NB4 (cell line): Measurements from ENCODE around the gene TRPM4.
"Not testable (repeated sequence)": the region's sequence is repeated elsewhere in the genome, so short reads cannot be mapped to it uniquely, and the experiment has no call there.

Source experiments
- DNase-seq: peaks from one replicate; pipeline ENCODE4 v3.0.0; 2010; ENCODE audit warnings: low read depth
- H3K4me3 ChIP-seq: one replicate; pipeline ENCODE4 v1.5.1; 2011; ENCODE audit warnings: mild to moderate bottlenecking, low read depth, low read length, moderate library complexity
- MAX ChIP-seq: IDR thresholded peaks from 2 replicates; pipeline ENCODE4 v1.6.1; 2011; ENCODE audit warnings: low read depth, low read length
- MYC ChIP-seq: IDR thresholded peaks from 2 replicates; pipeline ENCODE4 v1.6.1; 2011; ENCODE audit warnings: low read depth, low read length
- POLR2A ChIP-seq: IDR thresholded peaks from 2 replicates; pipeline ENCODE4 v1.6.1; 2011; ENCODE audit warnings: mild to moderate bottlenecking; ENCODE audit not compliant: insufficient read length; ENCODE audit errors: extremely low read depth
- TF ChIP-seq, protein P1 (sequence below): IDR thresholded peaks from one replicate; pipeline ENCODE4 v1.5.1; 2012; ENCODE audit warnings: low read depth, low read length

Gene TRPM4

DNA sequence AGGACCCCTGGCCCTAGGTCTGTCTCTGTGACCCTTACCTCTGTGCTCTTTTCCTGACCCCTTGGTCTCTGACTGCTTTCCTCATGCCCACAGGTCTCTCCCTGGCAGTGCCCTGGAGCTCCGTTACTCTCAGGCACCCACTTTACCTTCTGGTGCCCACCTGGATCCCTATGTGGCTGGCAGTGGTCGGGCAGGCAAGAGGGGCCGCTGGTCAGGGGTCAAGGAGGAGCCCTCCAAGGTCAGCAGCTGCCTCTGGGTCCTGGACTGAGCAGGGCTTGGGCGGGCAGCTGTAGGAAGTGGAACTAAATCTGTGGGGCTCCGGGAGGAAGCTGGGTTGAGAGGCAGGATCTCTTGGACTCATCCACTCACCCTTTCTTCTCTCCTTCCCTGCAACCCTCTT, 21.9 kb upstream of the TRPM4 start:
- no peak for DNase-seq
- TF ChIP-seq MYC = no peak
- no peak for TF ChIP-seq MAX
- TF ChIP-seq POLR2A = no peak
- TF ChIP-seq, protein P1, sequence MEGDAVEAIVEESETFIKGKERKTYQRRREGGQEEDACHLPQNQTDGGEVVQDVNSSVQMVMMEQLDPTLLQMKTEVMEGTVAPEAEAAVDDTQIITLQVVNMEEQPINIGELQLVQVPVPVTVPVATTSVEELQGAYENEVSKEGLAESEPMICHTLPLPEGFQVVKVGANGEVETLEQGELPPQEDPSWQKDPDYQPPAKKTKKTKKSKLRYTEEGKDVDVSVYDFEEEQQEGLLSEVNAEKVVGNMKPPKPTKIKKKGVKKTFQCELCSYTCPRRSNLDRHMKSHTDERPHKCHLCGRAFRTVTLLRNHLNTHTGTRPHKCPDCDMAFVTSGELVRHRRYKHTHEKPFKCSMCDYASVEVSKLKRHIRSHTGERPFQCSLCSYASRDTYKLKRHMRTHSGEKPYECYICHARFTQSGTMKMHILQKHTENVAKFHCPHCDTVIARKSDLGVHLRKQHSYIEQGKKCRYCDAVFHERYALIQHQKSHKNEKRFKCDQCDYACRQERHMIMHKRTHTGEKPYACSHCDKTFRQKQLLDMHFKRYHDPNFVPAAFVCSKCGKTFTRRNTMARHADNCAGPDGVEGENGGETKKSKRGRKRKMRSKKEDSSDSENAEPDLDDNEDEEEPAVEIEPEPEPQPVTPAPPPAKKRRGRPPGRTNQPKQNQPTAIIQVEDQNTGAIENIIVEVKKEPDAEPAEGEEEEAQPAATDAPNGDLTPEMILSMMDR = no peak
- H3K4me3 ChIP-seq = no peak overlapping the region

DNA sequence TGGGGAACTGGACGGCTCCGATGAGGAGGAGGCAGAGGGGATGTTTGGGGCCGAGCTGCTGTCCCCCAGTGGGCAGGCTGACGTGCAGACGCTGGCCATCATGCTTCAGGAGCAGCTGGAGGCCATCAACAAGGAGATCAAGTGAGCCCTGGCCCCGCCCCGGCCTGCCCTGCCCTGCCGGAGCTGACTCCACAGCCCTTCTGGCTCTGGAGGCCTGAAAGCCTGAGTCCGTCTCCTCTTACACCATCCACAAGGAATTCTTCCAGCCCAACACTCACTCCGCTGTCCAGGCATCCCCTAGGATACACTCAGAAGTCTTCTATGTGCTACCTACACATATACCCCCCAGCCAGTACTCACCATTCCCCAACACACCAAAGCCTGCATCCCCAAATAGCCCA, 20.8 kb upstream of the TRPM4 start:
- no peak overlapping the region for H3K4me3 ChIP-seq
- no peak for DNase-seq
- TF ChIP-seq POLR2A = no peak
- no peak for TF ChIP-seq MYC

- no peak for DNase-seq
- TF ChIP-seq MAX (no peak), MYC (no peak), POLR2A (no peak)
- TF ChIP-seq, protein P1 = no peak
- no peak overlapping the region for H3K4me3 ChIP-seq
Observed at GRCh38 chr19:49140951-49141350, 16.6 kb upstream of the TRPM4 start.

GRCh38 chr19:49141352-49141751, 16.2 kb upstream of the TRPM4 start:
- H3K4me3 ChIP-seq = no peak overlapping the region
- no peak for DNase-seq
- no peak for TF ChIP-seq MYC
- no peak for TF ChIP-seq MAX
- no peak for TF ChIP-seq POLR2A
- TF ChIP-seq, protein P1 = no peak

- no peak overlapping the region for H3K4me3 ChIP-seq
- TF ChIP-seq POLR2A (no peak), MYC (no peak), MAX (no peak)
- TF ChIP-seq, protein P1 = no peak
- DNase-seq = no peak
Observed at GRCh38 chr19:49142866-49143335, 14.7 kb upstream of the TRPM4 start.

- peak; percentile 71 for TF ChIP-seq MYC
- TF ChIP-seq MAX = peak; percentile 68; the same call in 1 of the 2 replicates
- TF ChIP-seq, protein P1 = peak; percentile 79
- no peak for TF ChIP-seq POLR2A
- H3K4me3 ChIP-seq = no peak overlapping the region
- peak; percentile 78 for DNase-seq
Observed at GRCh38 chr19:49145573-49146407, 11.8 kb upstream of the TRPM4 start.

DNA sequence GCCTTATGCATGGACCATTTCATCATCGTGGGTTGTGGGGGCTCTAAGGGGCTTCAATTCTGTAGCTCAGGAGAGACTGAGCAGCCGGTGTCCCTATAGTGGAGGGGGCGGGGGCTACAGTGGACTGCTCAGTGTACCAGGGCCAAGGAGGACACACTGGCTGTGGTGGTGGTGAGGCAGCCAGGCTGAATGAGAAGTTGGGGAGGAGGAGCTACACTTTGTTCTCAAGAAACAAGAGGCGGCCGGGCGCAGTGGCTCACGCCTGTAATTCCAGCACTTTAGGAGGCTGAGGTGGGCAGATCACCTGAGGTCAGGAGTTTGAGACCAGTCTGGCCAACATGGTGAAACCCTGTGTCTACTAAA, 11.2 kb upstream of the TRPM4 start:
- not testable (repeated sequence) for H3K4me3 ChIP-seq, DNase-seq
